ENCODE data around the gene NUDT14. TPM values are rescaled to one million over a fixed set of nuclear protein-coding genes. Genes with fewer than 3 reads are reported as not detected.

NUDT14 gene
- total and polyA plus RNA-seq, 2 of the 8 experiments (the other 6 are each of a cell fraction or from before 2014, with no cell fraction given) = 25.5 to 33.3 TPM

DNA sequence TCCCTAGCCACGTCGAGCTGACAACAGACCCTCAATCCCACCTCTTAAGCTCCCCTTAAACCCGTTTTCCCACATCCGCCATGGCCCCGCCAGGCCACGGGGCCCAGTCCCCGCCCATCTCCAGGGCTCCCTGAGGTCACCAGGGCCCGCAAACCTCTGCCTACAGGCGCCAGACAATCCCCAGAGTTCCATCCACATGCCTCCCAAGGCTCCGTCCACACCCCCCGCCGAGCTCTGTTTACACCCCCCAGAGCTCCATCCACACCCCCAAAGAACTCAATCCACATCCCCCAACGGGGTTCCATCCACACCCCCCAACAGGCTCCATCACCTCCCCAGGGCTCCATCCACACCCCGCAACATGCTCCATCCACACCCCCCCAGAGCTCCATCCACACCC is 21.8 kb downstream of the NUDT14 start (continued):
- no peak for TF ChIP-seq SAP30 (IDR thresholded peaks at IDR 0.05; ENCODE audit: insufficient read depth, insufficient replicate concordance, low read length)
- TF ChIP-seq SP2 (IDR thresholded peaks at IDR 0.05; ENCODE audit: low read length) = no peak
- no peak for TF ChIP-seq POLR2A (IDR thresholded peaks at IDR 0.05; ENCODE audit: control extremely low read depth in 1 of 2, low read depth in 2 of 2, low read length in 2 of 2)
- TF ChIP-seq CREB1 (IDR thresholded peaks at IDR 0.05) = no peak
- TF ChIP-seq ASH2L (IDR thresholded peaks at IDR 0.05; ENCODE audit: low read length) = no peak
